HepG2 (cell line): ENCODE results near the gene BRAT1. TPM values are rescaled to one million over a fixed set of nuclear protein-coding genes. Genes with fewer than 3 reads are reported as not detected.

Experiments
- ATAC-seq: fragments of 200-7000 bp; cut with Tn5 transposase; 3 replicates; pipeline ENCODE4 v1.9.1; 2020; ENCODE audit warnings: mild to moderate bottlenecking, moderate library complexity
- BruUV-seq: library from RNA; stranded (reverse); fragments of 400-500 nt; replicated peaks from 2 replicates; lab custom pipeline; 2021; lab: Mats Ljungman, UMichigan
- CTCF ChIA-PET: fragments of 300-600 bp; formaldehyde crosslinking; extraction: SDS; loops from one replicate; lab custom pipeline; 2021; ENCODE audit warnings: low total read pairs, inconsistent platforms, low intra/inter-chr PET ratio; lab: Yijun Ruan, JAX
- POLR2A ChIA-PET: fragments of 350-600 bp; sonication (Branson Sonifier 250); formaldehyde crosslinking; loops from one replicate; lab custom pipeline; 2020; ENCODE audit warnings: antibody characterized with exemption, inconsistent platforms; lab: Yijun Ruan, JAX
- DNase-seq: peaks from one replicate; pipeline ENCODE4 v3.0.0-alpha.2; 2015; ENCODE audit warnings: low spot score
- FAIRE-seq: peaks from 3 replicates; lab custom pipeline; 2011; peaks lifted over from hg19 to GRCh38; lab: Jason Lieb, UNC
- H2AFZ ChIP-seq: one replicate; pipeline ENCODE4 v1.6.1; 2011; ENCODE audit warnings: low read length, inconsistent platforms
- H3K27ac ChIP-seq: fragments of 300-600 bp; 3 replicates; pipeline ENCODE4 v1.8.0; 2011; ENCODE audit warnings: mixed run types, mild to moderate bottlenecking, mixed read lengths, low read length, inconsistent platforms; ENCODE audit not compliant: insufficient read depth; ENCODE audit errors: extremely low read length
- H3K27me3 ChIP-seq, 2 experiments: fragments of 200-600 bp in 1 of 2; 2 replicates in 1 of 2; 3 replicates in 1 of 2; pipeline versions ENCODE4 v1.6.0 to v1.8.0; 2011; ENCODE audit warnings: low read length in 2 of 2, mild to moderate bottlenecking in 2 of 2, moderate library complexity in 2 of 2, inconsistent platforms in 1 of 2; ENCODE audit not compliant: insufficient read depth in 2 of 2, control insufficient read depth in 1 of 2
- H3K36me3 ChIP-seq, 2 experiments: fragments of 200-600 bp in 1 of 2; replicated peaks in 1 of 2; 2 replicates in 1 of 2; 3 replicates in 1 of 2; pipeline versions ENCODE4 v1.5.1 to v1.8.0; 2011; ENCODE audit warnings: low read length in 2 of 2, inconsistent platforms in 1 of 2; ENCODE audit not compliant: insufficient read depth in 2 of 2, control insufficient read depth in 1 of 2
- H3K4me1 ChIP-seq: 2 replicates; pipeline ENCODE4 v1.5.1; 2012; ENCODE audit warnings: low read length, inconsistent platforms; ENCODE audit not compliant: insufficient read depth
- H3K4me2 ChIP-seq: 2 replicates; pipeline ENCODE4 v1.6.0; 2011; ENCODE audit warnings: low read depth, low read length, inconsistent platforms
- H3K4me3 ChIP-seq, 3 experiments: fragments of 200-600 bp in 1 of 3; sonication (generic), shearing (Covaris generic) in 1 of 3; replicated peaks in 1 of 3; 2 replicates each; pipeline ENCODE4 v1.5.1; 2011 to 2016; ENCODE audit warnings: low read length in 3 of 3, inconsistent platforms in 2 of 3, low read depth in 2 of 3, mild to moderate bottlenecking in 2 of 3, control low read depth in 1 of 3, mixed read lengths in 1 of 3; ENCODE audit not compliant: insufficient read depth in 1 of 3
- H3K79me2 ChIP-seq: one replicate; pipeline ENCODE4 v1.6.1; 2011; ENCODE audit warnings: low read length, inconsistent platforms; ENCODE audit not compliant: insufficient read depth
- H3K9ac ChIP-seq: 2 replicates; pipeline ENCODE4 v1.6.0; 2011; ENCODE audit warnings: mild to moderate bottlenecking, low read depth, low read length, inconsistent platforms; ENCODE audit not compliant: insufficient read depth
- H3K9me3 ChIP-seq: 2 replicates; pipeline ENCODE4 v1.5.1; 2012; ENCODE audit warnings: mild to moderate bottlenecking, low read length
- H4K20me1 ChIP-seq: 2 replicates; pipeline ENCODE4 v1.6.0; 2011; ENCODE audit warnings: inconsistent platforms, mild to moderate bottlenecking, low read length, moderate library complexity; ENCODE audit not compliant: insufficient read depth
- CBFB ChIP-seq: sonication (generic); formaldehyde crosslinking; IDR thresholded peaks from 2 replicates; pipeline ENCODE4 v1.4.0; 2020; ENCODE audit warnings: missing genetic modification reagents
- CREM ChIP-seq, 2 experiments: sonication (generic) in 1 of 2; formaldehyde crosslinking in 1 of 2; IDR thresholded peaks; 2 replicates each; pipeline versions ENCODE4 v1.4.0 to v1.6.1; 2016 to 2020; ENCODE audit warnings: antibody characterized with exemption in 1 of 2, mild to moderate bottlenecking in 1 of 2, missing genetic modification reagents in 1 of 2
- IRX3 ChIP-seq: sonication (generic); formaldehyde crosslinking; IDR thresholded peaks from 2 replicates; pipeline ENCODE4 v1.8.1; 2023; ENCODE audit warnings: mild to moderate bottlenecking, low read depth, missing genetic modification reagents, borderline replicate concordance
- MIXL1 ChIP-seq: IDR thresholded peaks from 2 replicates; pipeline ENCODE4 v1.6.1; 2016
- SCMH1 ChIP-seq: sonication (generic); formaldehyde crosslinking; IDR thresholded peaks from 2 replicates; pipeline ENCODE4 v1.9.0; 2021; ENCODE audit warnings: missing genetic modification reagents, mild to moderate bottlenecking, borderline replicate concordance
- SIX4 ChIP-seq: sonication (generic); formaldehyde crosslinking; IDR thresholded peaks from 2 replicates; pipeline ENCODE4 v1.4.0; 2020; ENCODE audit warnings: missing genetic modification reagents
- ZFX ChIP-seq: sonication (generic); formaldehyde crosslinking; IDR thresholded peaks from 2 replicates; pipeline ENCODE4 v1.4.0; 2020; ENCODE audit warnings: mild to moderate bottlenecking, low read depth, missing genetic modification reagents, moderate library complexity
- ZKSCAN8 ChIP-seq: IDR thresholded peaks from 2 replicates; pipeline ENCODE4 v1.6.1; 2016; ENCODE audit warnings: borderline replicate concordance, missing genetic modification reagents, missing compliant biosample characterization
- ZNF10 ChIP-seq: sonication (generic); formaldehyde crosslinking; IDR thresholded peaks from 2 replicates; pipeline ENCODE4 v1.4.0; 2020; ENCODE audit warnings: mild to moderate bottlenecking, low read depth, missing genetic modification reagents, borderline replicate concordance
- ZNF121 ChIP-seq: sonication (generic); formaldehyde crosslinking; IDR thresholded peaks from 2 replicates; pipeline ENCODE4 v1.5.0; 2020; ENCODE audit warnings: mild to moderate bottlenecking, missing genetic modification reagents
- ZNF790 ChIP-seq: sonication (generic); formaldehyde crosslinking; IDR thresholded peaks from 2 replicates; pipeline ENCODE4 v1.8.0; 2022; ENCODE audit warnings: missing genetic modification reagents, mild to moderate bottlenecking, borderline replicate concordance
- ZZZ3 ChIP-seq: sonication (generic); formaldehyde crosslinking; IDR thresholded peaks from 2 replicates; pipeline ENCODE4 v1.4.0; 2020; ENCODE audit warnings: missing genetic modification reagents, mild to moderate bottlenecking, borderline replicate concordance
- WGBS: methylation state at CpG from one replicate; pipeline ENCODE4 v1.1.6; 2017; ENCODE audit warnings: low lambda C conversion rate; 5-methylcytosine and 5-hydroxymethylcytosine counted together
- in situ Hi-C: cut with HindIII; loops from 2 replicates; pipeline ENCODE4 v1.10.0; 2017; ENCODE audit warnings: low pct_unique_long_range_greater_than_20kb; ENCODE audit not compliant: extremely low pct_ligation_motif_present
- intact Hi-C: fragments of 100-400 bp; cut with micrococcal nuclease; formaldehyde crosslinking; loops from one replicate; pipeline ENCODE4 v1.10.0; 2022; ENCODE audit not compliant: unreplicated experiment
- polyA plus RNA-seq, 8 experiments: library from polyadenylated mRNA; depleted of rRNA in 3 of 8; stranded (reverse) in 7 of 8; unstranded in 1 of 8; fragments of >200 nt; fragmentation: Illumina TruSeq in 4 of 8; extraction: Trizol in 4 of 8; gene quantifications; 2 replicates each; pipeline versions ENCODE4 v1.2.1 to v1.2.3, GENCODE V29; 2011 to 2016; ENCODE audit warnings: low read depth in 4 of 8, missing spikeins in 1 of 8, mixed read lengths in 1 of 8; ENCODE audit not compliant: insufficient read depth in 1 of 8
- total RNA-seq, 5 experiments: library from RNA; depleted of rRNA; stranded (reverse); fragments of >200 nt; fragmentation: Illumina TruSeq; extraction: Trizol; gene quantifications; 2 replicates each; pipeline ENCODE4 v1.2.3, GENCODE V29; 2016; ENCODE audit warnings: low read depth in 1 of 5
- TF ChIP-seq, protein P1 (sequence below): IDR thresholded peaks from 2 replicates; pipeline ENCODE4 v1.6.1; 2016; ENCODE audit warnings: low read depth, missing genetic modification reagents, missing compliant biosample characterization

The BRAT1 gene
- total and polyA plus RNA-seq, 2 of the 13 experiments (the other 11 are each of a cell fraction or from before 2014, with no cell fraction given) = 10.2 to 20.3 TPM

DNA sequence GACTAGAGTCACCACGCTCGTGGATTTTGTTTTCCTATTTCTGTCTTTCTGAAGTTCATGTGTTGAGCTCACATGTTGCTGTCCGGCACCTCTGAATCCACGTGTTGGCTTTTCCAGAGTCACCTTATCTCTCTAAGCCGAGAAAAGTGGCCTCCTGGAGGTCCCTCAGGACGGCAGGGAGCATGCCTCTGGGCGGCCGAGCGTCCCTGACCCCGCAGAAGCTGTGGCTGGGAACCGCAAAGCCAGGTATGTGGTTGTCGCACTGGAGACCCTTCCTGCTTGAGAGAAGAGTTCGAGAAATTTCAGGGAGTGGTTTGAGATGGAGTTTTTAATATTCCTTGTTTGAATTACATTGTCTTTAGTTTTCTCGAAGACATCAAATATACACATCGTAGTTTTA lies 16.1 kb upstream of the BRAT1 start:
- POLR2A ChIA-PET = no interaction called here
- Histone ChIP-seq H3K4me2 (no peak overlapping the region), H3K9me3 (no peaks in the 10 kb centered on the region)
- no peak for TF ChIP-seq ZNF790 (CRISPR knock-in tag)
- no peak for TF ChIP-seq ZKSCAN8
- TF ChIP-seq, all 625 proteins: peak for 0
- H3K36me3 ChIP-seq = no peaks in the 10 kb centered on the region
- FAIRE-seq = no peak
- no peak overlapping the region for H3K27ac ChIP-seq
- H3K9ac ChIP-seq = no peak overlapping the region
- ATAC-seq = no peak
- no peak overlapping the region for H3K4me3 ChIP-seq
- BruUV-seq = no TSS peak
- H3K4me1 ChIP-seq = peaks cover 13% of the 10 kb centered on the region
- in situ Hi-C loops (no loop called here), intact Hi-C loops (no loop called here)
- CTCF ChIA-PET = no interaction called here
- no peaks in the 10 kb centered on the region for H3K27me3 ChIP-seq
- H4K20me1 ChIP-seq = no peaks in the 10 kb centered on the region
- 84% methylated on average over 14 of the region's 15 CpGs for WGBS
- H2AFZ ChIP-seq = no peak overlapping the region
- no peaks in the 10 kb centered on the region for H3K79me2 ChIP-seq
- DNase-seq = no peak

- BruUV-seq = no TSS peak
- no peak overlapping the region for H3K4me3 ChIP-seq
- ATAC-seq (no peak), DNase-seq (no peak), FAIRE-seq (no peak)
- H4K20me1 ChIP-seq = no peaks in the 10 kb centered on the region
- no peaks in the 10 kb centered on the region for H3K79me2 ChIP-seq
- peaks cover 16% of the 10 kb centered on the region for H3K4me1 ChIP-seq
- no peak overlapping the region for H3K9ac ChIP-seq
- in situ Hi-C loops = no loop called here
- intact Hi-C loops = no loop called here
- 90% methylated on average over 16 of the region's 16 CpGs for WGBS
- H3K4me2 ChIP-seq = no peak overlapping the region
- H3K27me3 ChIP-seq = no peaks in the 10 kb centered on the region
- ChIA-PET POLR2A (no interaction called here), CTCF (no interaction called here)
- H3K9me3 ChIP-seq = no peaks in the 10 kb centered on the region
- no peaks in the 10 kb centered on the region for H3K36me3 ChIP-seq
- no peak overlapping the region for H2AFZ ChIP-seq
- H3K27ac ChIP-seq = no peak overlapping the region
- TF ChIP-seq CREM (IDR thresholded peaks at IDR 0.05) = no peak
- no peak for TF ChIP-seq CREM (CRISPR knock-in tag; IDR thresholded peaks at IDR 0.05)
- no peak for TF ChIP-seq CBFB (CRISPR knock-in tag)
- no peak for TF ChIP-seq ZNF10 (CRISPR knock-in tag)
- TF ChIP-seq SCMH1 (CRISPR knock-in tag) = no peak
- TF ChIP-seq ZNF121 (CRISPR knock-in tag) = no peak
- no peak for TF ChIP-seq ZZZ3
- TF ChIP-seq, protein P1, sequence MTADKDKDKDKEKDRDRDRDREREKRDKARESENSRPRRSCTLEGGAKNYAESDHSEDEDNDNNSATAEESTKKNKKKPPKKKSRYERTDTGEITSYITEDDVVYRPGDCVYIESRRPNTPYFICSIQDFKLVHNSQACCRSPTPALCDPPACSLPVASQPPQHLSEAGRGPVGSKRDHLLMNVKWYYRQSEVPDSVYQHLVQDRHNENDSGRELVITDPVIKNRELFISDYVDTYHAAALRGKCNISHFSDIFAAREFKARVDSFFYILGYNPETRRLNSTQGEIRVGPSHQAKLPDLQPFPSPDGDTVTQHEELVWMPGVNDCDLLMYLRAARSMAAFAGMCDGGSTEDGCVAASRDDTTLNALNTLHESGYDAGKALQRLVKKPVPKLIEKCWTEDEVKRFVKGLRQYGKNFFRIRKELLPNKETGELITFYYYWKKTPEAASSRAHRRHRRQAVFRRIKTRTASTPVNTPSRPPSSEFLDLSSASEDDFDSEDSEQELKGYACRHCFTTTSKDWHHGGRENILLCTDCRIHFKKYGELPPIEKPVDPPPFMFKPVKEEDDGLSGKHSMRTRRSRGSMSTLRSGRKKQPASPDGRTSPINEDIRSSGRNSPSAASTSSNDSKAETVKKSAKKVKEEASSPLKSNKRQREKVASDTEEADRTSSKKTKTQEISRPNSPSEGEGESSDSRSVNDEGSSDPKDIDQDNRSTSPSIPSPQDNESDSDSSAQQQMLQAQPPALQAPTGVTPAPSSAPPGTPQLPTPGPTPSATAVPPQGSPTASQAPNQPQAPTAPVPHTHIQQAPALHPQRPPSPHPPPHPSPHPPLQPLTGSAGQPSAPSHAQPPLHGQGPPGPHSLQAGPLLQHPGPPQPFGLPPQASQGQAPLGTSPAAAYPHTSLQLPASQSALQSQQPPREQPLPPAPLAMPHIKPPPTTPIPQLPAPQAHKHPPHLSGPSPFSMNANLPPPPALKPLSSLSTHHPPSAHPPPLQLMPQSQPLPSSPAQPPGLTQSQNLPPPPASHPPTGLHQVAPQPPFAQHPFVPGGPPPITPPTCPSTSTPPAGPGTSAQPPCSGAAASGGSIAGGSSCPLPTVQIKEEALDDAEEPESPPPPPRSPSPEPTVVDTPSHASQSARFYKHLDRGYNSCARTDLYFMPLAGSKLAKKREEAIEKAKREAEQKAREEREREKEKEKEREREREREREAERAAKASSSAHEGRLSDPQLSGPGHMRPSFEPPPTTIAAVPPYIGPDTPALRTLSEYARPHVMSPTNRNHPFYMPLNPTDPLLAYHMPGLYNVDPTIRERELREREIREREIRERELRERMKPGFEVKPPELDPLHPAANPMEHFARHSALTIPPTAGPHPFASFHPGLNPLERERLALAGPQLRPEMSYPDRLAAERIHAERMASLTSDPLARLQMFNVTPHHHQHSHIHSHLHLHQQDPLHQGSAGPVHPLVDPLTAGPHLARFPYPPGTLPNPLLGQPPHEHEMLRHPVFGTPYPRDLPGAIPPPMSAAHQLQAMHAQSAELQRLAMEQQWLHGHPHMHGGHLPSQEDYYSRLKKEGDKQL (CRISPR knock-in tag) = no peak
- no peak for TF ChIP-seq IRX3 (CRISPR knock-in tag)
- TF ChIP-seq SIX4 (CRISPR knock-in tag) = no peak
- no peak for TF ChIP-seq ZFX
- no peak for TF ChIP-seq MIXL1
These were observed 14.7 kb upstream of the BRAT1 start for GRCh38 chr7:2570021-2570420.
